CD14-positive monocyte (primary cell): ENCODE measurements around the gene KCNT2. TPM values are rescaled to one million over a fixed set of nuclear protein-coding genes. Genes with fewer than 3 reads are reported as not detected.
A peak's percentile ranks its signal among the peaks of the same experiment; 100 is the strongest.

Source experiments
- DNase-seq, 3 donors: peaks; one replicate each; pipeline ENCODE4 v3.0.0-alpha.2; 2011 to 2022
- H2AFZ ChIP-seq: 2 replicates; pipeline ENCODE4 v1.6.0; 2012; ENCODE audit warnings: mild to moderate bottlenecking, low read depth, low read length, inconsistent platforms; ENCODE audit not compliant: insufficient read depth, poor library complexity, severe bottlenecking
- H3K27ac ChIP-seq, 2 donors: 1 replicate in 1 of 2; 2 replicates in 1 of 2; pipeline ENCODE4 v1.5.1; 2012 to 2013; ENCODE audit warnings: low read length in 2 of 2, control low read depth in 1 of 2, inconsistent platforms in 1 of 2, low read depth in 1 of 2, mild to moderate bottlenecking in 1 of 2
- H3K27me3 ChIP-seq, 2 donors: one replicate each; pipeline versions ENCODE4 v1.6.0 to v1.6.1; 2011 to 2013; ENCODE audit warnings: low read length in 2 of 2; ENCODE audit not compliant: control insufficient read depth in 2 of 2, insufficient read depth in 2 of 2
- H3K36me3 ChIP-seq, 2 donors: replicated peaks in 1 of 2; 1 replicate in 1 of 2; 2 replicates in 1 of 2; pipeline versions ENCODE4 v1.5.1 to v1.6.1; 2012 to 2013; ENCODE audit warnings: low read length in 2 of 2, control low read depth in 1 of 2, inconsistent platforms in 1 of 2, mild to moderate bottlenecking in 1 of 2; ENCODE audit not compliant: insufficient read depth in 2 of 2, control insufficient read depth in 1 of 2
- H3K4me1 ChIP-seq, 2 donors: 1 replicate in 1 of 2; 2 replicates in 1 of 2; pipeline versions ENCODE4 v1.5.1 to v1.6.1; 2012 to 2013; ENCODE audit warnings: low read length in 2 of 2, control low read depth in 1 of 2, inconsistent platforms in 1 of 2, mild to moderate bottlenecking in 1 of 2, moderate library complexity in 1 of 2; ENCODE audit not compliant: insufficient read depth in 2 of 2, control insufficient read depth in 1 of 2
- H3K4me2 ChIP-seq: replicated peaks from 2 replicates; pipeline ENCODE3; 2012; ENCODE audit warnings: low read length, moderate library complexity, mild to moderate bottlenecking; ENCODE audit not compliant: poor library complexity, severe bottlenecking; ENCODE audit errors: extremely low read depth
- H3K4me3 ChIP-seq, 3 experiments: fragments of 200-600 bp in 1 of 3; sonication (generic) in 1 of 3; replicated peaks in 1 of 3; 1 replicate in 2 of 3; 2 replicates in 1 of 3; pipeline ENCODE4 v1.5.1; 2011 to 2013; ENCODE audit warnings: low read length in 3 of 3, mild to moderate bottlenecking in 3 of 3, control low read depth in 2 of 3, low read depth in 2 of 3, inconsistent platforms in 1 of 3, moderate library complexity in 1 of 3
- H3K79me2 ChIP-seq: 2 replicates; pipeline ENCODE4 v1.6.0; 2012; ENCODE audit warnings: mild to moderate bottlenecking, control low read depth, inconsistent platforms, low read length, moderate library complexity; ENCODE audit not compliant: insufficient read depth
- H3K9ac ChIP-seq: 2 replicates; pipeline ENCODE4 v1.6.0; 2017; ENCODE audit warnings: low read length, mild to moderate bottlenecking; ENCODE audit not compliant: insufficient read depth, poor library complexity, severe bottlenecking
- H3K9me3 ChIP-seq, 2 donors: replicated peaks in 1 of 2; 1 replicate in 1 of 2; 2 replicates in 1 of 2; pipeline versions ENCODE4 v1.5.1 to v1.6.1; 2012 to 2013; ENCODE audit warnings: low read length in 2 of 2, control low read depth in 1 of 2; ENCODE audit not compliant: control insufficient read depth in 1 of 2, insufficient read depth in 1 of 2
- H4K20me1 ChIP-seq: 2 replicates; pipeline ENCODE4 v1.6.0; 2012; ENCODE audit warnings: mild to moderate bottlenecking, low read length, control low read depth, moderate library complexity; ENCODE audit not compliant: insufficient read depth
- H3K27ac Mint-ChIP-seq, 7 donors: one replicate each; pipeline ENCODE4 v1.8.0; 2020; ENCODE audit warnings: mild to moderate bottlenecking in 7 of 7, mixed read lengths in 7 of 7, moderate library complexity in 6 of 7, inconsistent platforms in 2 of 7
- H3K27me3 Mint-ChIP-seq, 3 donors: one replicate each; pipeline ENCODE4 v1.8.0; 2021 to 2022; ENCODE audit warnings: low read depth in 3 of 3, mild to moderate bottlenecking in 3 of 3, mixed read lengths in 3 of 3, moderate library complexity in 3 of 3, inconsistent platforms in 1 of 3
- H3K36me3 Mint-ChIP-seq, 2 donors: one replicate each; pipeline ENCODE4 v1.8.0; 2020; ENCODE audit warnings: mixed read lengths in 2 of 2, inconsistent platforms in 1 of 2, mild to moderate bottlenecking in 1 of 2
- H3K4me1 Mint-ChIP-seq: one replicate; pipeline ENCODE4 v1.8.0; 2020; ENCODE audit warnings: mild to moderate bottlenecking, mixed read lengths
- H3K4me3 Mint-ChIP-seq, 2 donors: one replicate each; pipeline ENCODE4 v1.8.0; 2020; ENCODE audit warnings: mild to moderate bottlenecking in 2 of 2, mixed read lengths in 2 of 2, moderate library complexity in 1 of 2
- H3K9me3 Mint-ChIP-seq, 7 donors: one replicate each; pipeline ENCODE4 v1.8.0; 2020 to 2022; ENCODE audit warnings: mixed read lengths in 7 of 7, mild to moderate bottlenecking in 6 of 7, moderate library complexity in 6 of 7, inconsistent platforms in 2 of 7
- CTCF ChIP-seq: fragments of 200-600 bp; IDR thresholded peaks from one replicate; pipeline ENCODE4 v1.8.0; 2022; ENCODE audit warnings: antibody characterized with exemption, mild to moderate bottlenecking
- WGBS: methylation state at CpG from one replicate; pipeline ENCODE4 v1.1.5; 2013; ENCODE audit warnings: missing lambda C conversion rate; ENCODE audit not compliant: insufficient coverage; 5-methylcytosine and 5-hydroxymethylcytosine counted together
- intact Hi-C, 2 donors: fragments of 100-400 bp; cut with micrococcal nuclease; formaldehyde crosslinking; loops; one replicate each; pipeline versions ENCODE4 v1.15.0 to v1.15.1; 2023
- polyA plus RNA-seq, 3 donors: library from polyadenylated mRNA; depleted of rRNA in 1 of 3; unstranded in 2 of 3; stranded (reverse) in 1 of 3; fragments of 300-500 nt in 2 of 3; fragments of >200 nt in 1 of 3; fragmentation: Illumina TruSeq in 2 of 3; gene quantifications; 1 replicate in 2 of 3; 2 replicates in 1 of 3; pipeline ENCODE4 v1.2.3, GENCODE V29; 2012 to 2021

KCNT2 gene
- polyA plus RNA-seq, 3 donors, result not detected

GRCh38 chr1:196393742-196394141 lies 214.5 kb downstream of the KCNT2 start:
- WGBS, result no CpG with 5 or more reads among the region's 4 CpGs
- Histone ChIP-seq H3K4me3 (no peak overlapping the region), H3K79me2 (no peaks in the 10 kb centered on the region), H4K20me1 (no peaks in the 10 kb centered on the region), H2AFZ (no peak overlapping the region), H3K4me1 (no peaks in the 10 kb centered on the region), H3K27me3 (no peaks in the 10 kb centered on the region), H3K36me3 (no peaks in the 10 kb centered on the region), H3K4me2 (no peak overlapping the region), H3K27ac (no peak overlapping the region), H3K9me3 (no peaks in the 10 kb centered on the region), H3K9ac (no peak overlapping the region)
- Mint-ChIP-seq H3K4me3 (no peak overlapping the region), H3K27me3 (no peaks in the 10 kb centered on the region), H3K4me1 (no peaks in the 10 kb centered on the region), H3K27ac (peak overlapping the region in 1 of 7 donors; percentile 1), H3K9me3 (no peaks in the 10 kb centered on the region), H3K36me3 (no peaks in the 10 kb centered on the region)
- no peak for TF ChIP-seq CTCF
- no peak for DNase-seq
- intact Hi-C loops, result no loop called here

DNA sequence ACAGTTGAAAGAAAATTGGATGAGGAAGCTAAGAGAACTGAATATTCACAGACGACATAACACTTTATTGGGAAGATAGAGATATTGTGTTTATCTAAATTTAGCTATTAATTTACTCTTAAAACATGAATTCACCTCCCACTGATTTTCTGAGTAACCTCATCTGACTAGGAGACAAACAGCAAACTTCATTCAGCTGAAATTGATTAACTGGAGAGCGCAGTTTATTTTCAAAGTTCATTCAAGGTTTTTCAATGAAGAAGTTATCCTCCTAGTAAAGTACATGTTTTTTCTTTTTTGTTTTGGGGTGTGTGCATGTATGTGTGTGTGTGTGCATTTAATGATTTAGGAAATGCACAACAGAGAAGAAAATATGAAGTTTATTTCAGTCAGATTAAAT lies 215.0 kb downstream of the KCNT2 start:
- Histone ChIP-seq H3K4me2 (no peak overlapping the region), H3K9me3 (no peaks in the 10 kb centered on the region), H3K79me2 (no peaks in the 10 kb centered on the region), H3K4me3 (no peak overlapping the region), H3K27me3 (no peaks in the 10 kb centered on the region), H2AFZ (no peak overlapping the region), H3K36me3 (no peaks in the 10 kb centered on the region), H3K9ac (no peak overlapping the region), H4K20me1 (no peaks in the 10 kb centered on the region), H3K4me1 (no peaks in the 10 kb centered on the region), H3K27ac (no peak overlapping the region)
- H3K4me3 Mint-ChIP-seq, result no peak overlapping the region
- H3K9me3 Mint-ChIP-seq, result no peaks in the 10 kb centered on the region
- no peak for DNase-seq
- H3K27ac Mint-ChIP-seq, result no peak overlapping the region
- H3K4me1 Mint-ChIP-seq, result no peaks in the 10 kb centered on the region
- no peaks in the 10 kb centered on the region for H3K27me3 Mint-ChIP-seq
- intact Hi-C loops, result no loop called here
- no peak for TF ChIP-seq CTCF
- no peaks in the 10 kb centered on the region for H3K36me3 Mint-ChIP-seq
- WGBS, result no CpG with 5 or more reads among the region's 2 CpGs
